Lower leg skin (tissue), 3 donors: Measurements from ENCODE around the gene L3MBTL3.

ENCODE experiments used
- POLR2A ChIP-seq, 2 donors: fragments of 450-650 bp; IDR thresholded peaks; one replicate each; pipeline ENCODE4 v1.6.1; 2016 to 2017; ENCODE audit warnings: antibody characterized with exemption in 2 of 2, mild to moderate bottlenecking in 1 of 2, moderate library complexity in 1 of 2
- TF ChIP-seq, protein P1 (sequence below), 3 donors: fragments of 450-650 bp; IDR thresholded peaks; one replicate each; pipeline ENCODE4 v1.5.1; 2016; ENCODE audit warnings: antibody characterized with exemption in 3 of 3, mild to moderate bottlenecking in 3 of 3, moderate library complexity in 2 of 3

DNA sequence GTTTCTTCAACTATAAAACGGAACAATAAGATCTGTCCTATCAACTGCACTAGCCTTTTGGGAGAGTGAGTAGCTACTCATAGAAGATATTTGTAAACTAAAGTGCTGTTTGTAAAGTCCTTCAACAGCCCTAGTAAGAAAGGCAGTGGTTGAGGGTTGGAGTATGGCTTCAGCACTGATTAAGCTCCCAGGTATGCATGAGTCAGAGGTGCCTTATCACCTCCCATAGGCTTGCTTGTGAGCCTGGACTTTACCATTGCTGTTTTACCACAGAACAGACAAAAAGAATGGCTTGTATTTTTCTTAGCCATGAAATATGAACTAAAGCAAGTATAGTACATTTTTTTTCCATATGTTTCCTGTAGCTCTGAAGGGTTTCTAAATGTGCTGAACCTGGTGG, 160.3 kb downstream of the L3MBTL3 start:
- TF ChIP-seq, protein P1, sequence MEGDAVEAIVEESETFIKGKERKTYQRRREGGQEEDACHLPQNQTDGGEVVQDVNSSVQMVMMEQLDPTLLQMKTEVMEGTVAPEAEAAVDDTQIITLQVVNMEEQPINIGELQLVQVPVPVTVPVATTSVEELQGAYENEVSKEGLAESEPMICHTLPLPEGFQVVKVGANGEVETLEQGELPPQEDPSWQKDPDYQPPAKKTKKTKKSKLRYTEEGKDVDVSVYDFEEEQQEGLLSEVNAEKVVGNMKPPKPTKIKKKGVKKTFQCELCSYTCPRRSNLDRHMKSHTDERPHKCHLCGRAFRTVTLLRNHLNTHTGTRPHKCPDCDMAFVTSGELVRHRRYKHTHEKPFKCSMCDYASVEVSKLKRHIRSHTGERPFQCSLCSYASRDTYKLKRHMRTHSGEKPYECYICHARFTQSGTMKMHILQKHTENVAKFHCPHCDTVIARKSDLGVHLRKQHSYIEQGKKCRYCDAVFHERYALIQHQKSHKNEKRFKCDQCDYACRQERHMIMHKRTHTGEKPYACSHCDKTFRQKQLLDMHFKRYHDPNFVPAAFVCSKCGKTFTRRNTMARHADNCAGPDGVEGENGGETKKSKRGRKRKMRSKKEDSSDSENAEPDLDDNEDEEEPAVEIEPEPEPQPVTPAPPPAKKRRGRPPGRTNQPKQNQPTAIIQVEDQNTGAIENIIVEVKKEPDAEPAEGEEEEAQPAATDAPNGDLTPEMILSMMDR (IDR thresholded peaks at IDR 0.05): no peak
- no peak for TF ChIP-seq POLR2A (IDR thresholded peaks at IDR 0.05)
